Measurements from ENCODE around the gene LINGO3.

- TF ChIP-seq RFX5 (IDR thresholded peaks at IDR 0.05; ENCODE audit: low read depth, low read length): no peak
- TF ChIP-seq RAD21 (IDR thresholded peaks at IDR 0.05; ENCODE audit: low read length): no peak
- no peak for TF ChIP-seq CTCF (conservative IDR thresholded peaks at IDR 0.05; ENCODE audit: low read depth, low read length)
- TF ChIP-seq POLR2A (IDR thresholded peaks at IDR 0.05; ENCODE audit: low read depth, low read length): peak; percentile 54; the same call in 1 of the 2 replicates
- TF ChIP-seq RCOR1 (IDR thresholded peaks at IDR 0.05; ENCODE audit: insufficient replicate concordance, low read length): no peak
- TF ChIP-seq CHD1 (IDR thresholded peaks at IDR 0.05; ENCODE audit: low read depth, low read length): no peak
- TF ChIP-seq BHLHE40 (IDR thresholded peaks at IDR 0.05; ENCODE audit: low read depth, low read length): 0 out of 2 replicates have a peak, but pooled peaks have one; percentile 17
- TF ChIP-seq USF2 (IDR thresholded peaks at IDR 0.05; ENCODE audit: low read depth, low read length): no peak
- TF ChIP-seq MAFK (IDR thresholded peaks at IDR 0.05; ENCODE audit: low read depth, low read length): no peak
- no peak for TF ChIP-seq FOS (IDR thresholded peaks at IDR 0.05; ENCODE audit: low read depth, low read length)
- no peak for TF ChIP-seq MAZ (IDR thresholded peaks at IDR 0.05; ENCODE audit: borderline replicate concordance, low read depth, low read length)
These were observed 19.9 kb upstream of the LINGO3 start for GRCh38 chr19:2327773-2328400.
